ENCODE measurements around the gene OGFOD1. TPM values are rescaled to one million over a fixed set of nuclear protein-coding genes. Genes with fewer than 3 reads are reported as not detected.
A peak's percentile ranks its signal among the peaks of the same experiment; 100 is the strongest.

OGFOD1 gene
- total and polyA plus RNA-seq, 9 of the 15 experiments (the other 6 are each of a cell fraction or from before 2014, with no cell fraction given), result 60.4 to 134 (median 85.8) TPM

GRCh38 chr16:56451753-56452689 lies 667 bp downstream of the OGFOD1 start (continued):
- TF ChIP-seq TFE3 (CRISPR knock-in tag; IDR thresholded peaks at IDR 0.05) (no peak), SRSF9 (IDR thresholded peaks at IDR 0.05; ENCODE audit: borderline replicate concordance, low read depth, low read length) (no peak), ZNF511 (CRISPR knock-in tag; IDR thresholded peaks at IDR 0.05) (no peak), RBM25 (IDR thresholded peaks at IDR 0.05; ENCODE audit: low read depth, low read length, severe bottlenecking) (peak; percentile 89), CREM (IDR thresholded peaks at IDR 0.05; ENCODE audit: low read depth) (no peak), KDM1A (IDR thresholded peaks at IDR 0.05) (peak; percentile 79 to 85; a peak in 3 of 4 replicates), SUPT5H (IDR thresholded peaks at IDR 0.05) (no peak), NFE2L1 (tag; IDR thresholded peaks at IDR 0.05; ENCODE audit: borderline replicate concordance, low read depth) (no peak), POLR2A (conservative IDR thresholded peaks at IDR 0.05) (no peak), HOXB6 (CRISPR knock-in tag; IDR thresholded peaks at IDR 0.05; ENCODE audit: borderline replicate concordance) (no peak), ARID4B (CRISPR knock-in tag; IDR thresholded peaks at IDR 0.05) (no peak), MTA3 (IDR thresholded peaks at IDR 0.05; ENCODE audit: borderline replicate concordance) (no peak), ZNF24 (IDR thresholded peaks at IDR 0.05) (no peak), GABPB2 (CRISPR knock-in tag; conservative IDR thresholded peaks at IDR 0.05) (no peak), RUNX1 (IDR thresholded peaks at IDR 0.05; ENCODE audit: low read depth) (no peak), TEAD4 (IDR thresholded peaks at IDR 0.05; ENCODE audit: low read length) (no peak), TEAD4 (CRISPR knock-in tag; IDR thresholded peaks at IDR 0.05; ENCODE audit: borderline replicate concordance) (no peak), ZNF696 (CRISPR knock-in tag; conservative IDR thresholded peaks at IDR 0.05) (no peak)
- TF ChIP-seq, protein P1, sequence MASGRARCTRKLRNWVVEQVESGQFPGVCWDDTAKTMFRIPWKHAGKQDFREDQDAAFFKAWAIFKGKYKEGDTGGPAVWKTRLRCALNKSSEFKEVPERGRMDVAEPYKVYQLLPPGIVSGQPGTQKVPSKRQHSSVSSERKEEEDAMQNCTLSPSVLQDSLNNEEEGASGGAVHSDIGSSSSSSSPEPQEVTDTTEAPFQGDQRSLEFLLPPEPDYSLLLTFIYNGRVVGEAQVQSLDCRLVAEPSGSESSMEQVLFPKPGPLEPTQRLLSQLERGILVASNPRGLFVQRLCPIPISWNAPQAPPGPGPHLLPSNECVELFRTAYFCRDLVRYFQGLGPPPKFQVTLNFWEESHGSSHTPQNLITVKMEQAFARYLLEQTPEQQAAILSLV (tag; IDR thresholded peaks at IDR 0.05), result no peak
- TF ChIP-seq, protein P2, sequence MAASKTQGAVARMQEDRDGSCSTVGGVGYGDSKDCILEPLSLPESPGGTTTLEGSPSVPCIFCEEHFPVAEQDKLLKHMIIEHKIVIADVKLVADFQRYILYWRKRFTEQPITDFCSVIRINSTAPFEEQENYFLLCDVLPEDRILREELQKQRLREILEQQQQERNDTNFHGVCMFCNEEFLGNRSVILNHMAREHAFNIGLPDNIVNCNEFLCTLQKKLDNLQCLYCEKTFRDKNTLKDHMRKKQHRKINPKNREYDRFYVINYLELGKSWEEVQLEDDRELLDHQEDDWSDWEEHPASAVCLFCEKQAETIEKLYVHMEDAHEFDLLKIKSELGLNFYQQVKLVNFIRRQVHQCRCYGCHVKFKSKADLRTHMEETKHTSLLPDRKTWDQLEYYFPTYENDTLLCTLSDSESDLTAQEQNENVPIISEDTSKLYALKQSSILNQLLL (CRISPR knock-in tag; IDR thresholded peaks at IDR 0.05; ENCODE audit: borderline replicate concordance), result no peak
